Astrocyte (in vitro differentiated cells and primary cell): ENCODE measurements around the gene OR51D1. TPM values are rescaled to one million over a fixed set of nuclear protein-coding genes. Genes with fewer than 3 reads are reported as not detected.

Experiments
- DNase-seq: peaks from one replicate; pipeline ENCODE4 v3.0.0-alpha.2; 2010; ENCODE audit warnings: low read depth
- FAIRE-seq: peaks from 2 replicates; lab custom pipeline; 2011; peaks lifted over from hg19 to GRCh38; lab: Jason Lieb, UNC
- H2AFZ ChIP-seq: 2 replicates; pipeline ENCODE4 v1.6.0; 2012; ENCODE audit warnings: low read depth, low read length, inconsistent platforms
- H3K27ac ChIP-seq: 2 replicates; pipeline ENCODE4 v1.5.1; 2011; ENCODE audit warnings: low read depth, low read length, inconsistent platforms
- H3K27me3 ChIP-seq: 2 replicates; pipeline ENCODE4 v1.6.0; 2011; ENCODE audit warnings: low read length, inconsistent platforms; ENCODE audit not compliant: insufficient read depth
- H3K36me3 ChIP-seq: 2 replicates; pipeline ENCODE4 v1.5.1; 2011; ENCODE audit warnings: low read length, inconsistent platforms; ENCODE audit not compliant: insufficient read depth
- H3K4me1 ChIP-seq: 2 replicates; pipeline ENCODE4 v1.5.1; 2011; ENCODE audit warnings: low read length, inconsistent platforms; ENCODE audit not compliant: insufficient read depth
- H3K4me2 ChIP-seq: 2 replicates; pipeline ENCODE4 v1.6.0; 2012; ENCODE audit warnings: low read length, inconsistent platforms
- H3K4me3 ChIP-seq: 2 replicates; pipeline ENCODE4 v1.5.1; 2011; ENCODE audit warnings: low read depth, mild to moderate bottlenecking, low read length, inconsistent platforms; ENCODE audit not compliant: insufficient read depth
- H3K79me2 ChIP-seq: 2 replicates; pipeline ENCODE4 v1.6.0; 2012; ENCODE audit warnings: mild to moderate bottlenecking, low read length, inconsistent platforms; ENCODE audit not compliant: insufficient read depth
- H3K9ac ChIP-seq: 2 replicates; pipeline ENCODE4 v1.6.0; 2012; ENCODE audit warnings: mild to moderate bottlenecking, low read length, inconsistent platforms
- H3K9me3 ChIP-seq: 2 replicates; pipeline ENCODE4 v1.5.1; 2012; ENCODE audit warnings: low read depth, mild to moderate bottlenecking, low read length, inconsistent platforms; ENCODE audit not compliant: insufficient read depth
- H4K20me1 ChIP-seq: 2 replicates; pipeline ENCODE4 v1.6.0; 2012; ENCODE audit warnings: low read length, inconsistent platforms; ENCODE audit not compliant: insufficient read depth
- H3K27ac Mint-ChIP-seq: one replicate; pipeline ENCODE4 v1.8.0; 2021; ENCODE audit warnings: mild to moderate bottlenecking, mixed read lengths; ENCODE audit not compliant: unreplicated experiment
- H3K27me3 Mint-ChIP-seq: one replicate; pipeline ENCODE4 v1.8.0; 2021; ENCODE audit warnings: low read depth, mixed read lengths; ENCODE audit not compliant: unreplicated experiment
- H3K36me3 Mint-ChIP-seq: one replicate; pipeline ENCODE4 v1.8.0; 2021; ENCODE audit warnings: low read depth, mixed read lengths; ENCODE audit not compliant: unreplicated experiment
- H3K4me1 Mint-ChIP-seq: one replicate; pipeline ENCODE4 v1.8.0; 2021; ENCODE audit warnings: low read depth, mixed read lengths; ENCODE audit not compliant: unreplicated experiment
- H3K4me3 Mint-ChIP-seq: one replicate; pipeline ENCODE4 v1.8.0; 2021; ENCODE audit warnings: mild to moderate bottlenecking, moderate library complexity, mixed read lengths; ENCODE audit not compliant: unreplicated experiment
- H3K9me3 Mint-ChIP-seq: one replicate; pipeline ENCODE4 v1.8.0; 2021; ENCODE audit warnings: mild to moderate bottlenecking, mixed read lengths; ENCODE audit not compliant: unreplicated experiment
- EZH2 ChIP-seq: IDR thresholded peaks from 2 replicates; pipeline ENCODE4 v1.6.1; 2012; ENCODE audit warnings: mild to moderate bottlenecking, low read length, inconsistent platforms; ENCODE audit not compliant: insufficient read depth
- total RNA-seq: library from RNA; stranded (reverse); gene quantifications from 2 replicates; pipeline ENCODE4 v1.2.1, GENCODE V29; 2021
- TF ChIP-seq, protein P1 (sequence below): IDR thresholded peaks from 2 replicates; pipeline ENCODE4 v1.5.1; 2011; ENCODE audit warnings: low read depth, mild to moderate bottlenecking, inconsistent platforms, low read length, moderate library complexity; ENCODE audit not compliant: insufficient read depth

Gene OR51D1
- total RNA-seq, 1 donor from 2014 or later, result not detected

DNA sequence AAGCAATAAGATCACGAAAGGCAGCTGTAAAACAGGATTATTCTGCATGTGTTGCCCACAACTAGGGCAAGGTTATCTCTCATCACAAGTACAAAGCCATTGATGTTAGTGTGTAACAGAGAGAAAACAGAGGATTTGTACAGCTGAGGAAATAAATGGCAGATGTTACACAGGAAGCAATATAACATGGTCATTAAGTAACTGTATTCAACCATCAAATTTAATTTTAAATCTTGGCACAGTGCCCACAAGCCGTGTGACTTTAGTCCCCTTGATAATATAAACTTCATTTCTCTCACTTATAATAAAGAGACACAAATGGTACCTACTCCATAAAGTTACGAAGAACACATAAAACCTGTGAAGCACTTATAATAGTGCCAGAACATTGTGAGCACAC is 43.1 kb downstream of the OR51D1 start:
- H3K27ac Mint-ChIP-seq, result no peak overlapping the region
- no peaks in the 10 kb centered on the region for H3K36me3 ChIP-seq
- no peak overlapping the region for H2AFZ ChIP-seq
- H3K27me3 Mint-ChIP-seq, result no peaks in the 10 kb centered on the region
- H3K79me2 ChIP-seq, result no peaks in the 10 kb centered on the region
- H3K4me2 ChIP-seq, result no peak overlapping the region
- no peak overlapping the region for H3K4me3 Mint-ChIP-seq
- no peaks in the 10 kb centered on the region for H3K27me3 ChIP-seq
- peaks cover 5% of the 10 kb centered on the region for H3K4me1 Mint-ChIP-seq
- H3K4me3 ChIP-seq, result no peak overlapping the region
- no peaks in the 10 kb centered on the region for H4K20me1 ChIP-seq
- no peaks in the 10 kb centered on the region for H3K36me3 Mint-ChIP-seq
- TF ChIP-seq, protein P1, sequence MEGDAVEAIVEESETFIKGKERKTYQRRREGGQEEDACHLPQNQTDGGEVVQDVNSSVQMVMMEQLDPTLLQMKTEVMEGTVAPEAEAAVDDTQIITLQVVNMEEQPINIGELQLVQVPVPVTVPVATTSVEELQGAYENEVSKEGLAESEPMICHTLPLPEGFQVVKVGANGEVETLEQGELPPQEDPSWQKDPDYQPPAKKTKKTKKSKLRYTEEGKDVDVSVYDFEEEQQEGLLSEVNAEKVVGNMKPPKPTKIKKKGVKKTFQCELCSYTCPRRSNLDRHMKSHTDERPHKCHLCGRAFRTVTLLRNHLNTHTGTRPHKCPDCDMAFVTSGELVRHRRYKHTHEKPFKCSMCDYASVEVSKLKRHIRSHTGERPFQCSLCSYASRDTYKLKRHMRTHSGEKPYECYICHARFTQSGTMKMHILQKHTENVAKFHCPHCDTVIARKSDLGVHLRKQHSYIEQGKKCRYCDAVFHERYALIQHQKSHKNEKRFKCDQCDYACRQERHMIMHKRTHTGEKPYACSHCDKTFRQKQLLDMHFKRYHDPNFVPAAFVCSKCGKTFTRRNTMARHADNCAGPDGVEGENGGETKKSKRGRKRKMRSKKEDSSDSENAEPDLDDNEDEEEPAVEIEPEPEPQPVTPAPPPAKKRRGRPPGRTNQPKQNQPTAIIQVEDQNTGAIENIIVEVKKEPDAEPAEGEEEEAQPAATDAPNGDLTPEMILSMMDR, result no peak
- no peak for TF ChIP-seq EZH2
- H3K9ac ChIP-seq, result no peak overlapping the region
- no peaks in the 10 kb centered on the region for H3K9me3 Mint-ChIP-seq
- DNase-seq (no peak), FAIRE-seq (no peak)
- no peak overlapping the region for H3K27ac ChIP-seq
- H3K4me1 ChIP-seq, result peaks cover 9% of the 10 kb centered on the region
- peaks cover 3% of the 10 kb centered on the region for H3K9me3 ChIP-seq

DNA sequence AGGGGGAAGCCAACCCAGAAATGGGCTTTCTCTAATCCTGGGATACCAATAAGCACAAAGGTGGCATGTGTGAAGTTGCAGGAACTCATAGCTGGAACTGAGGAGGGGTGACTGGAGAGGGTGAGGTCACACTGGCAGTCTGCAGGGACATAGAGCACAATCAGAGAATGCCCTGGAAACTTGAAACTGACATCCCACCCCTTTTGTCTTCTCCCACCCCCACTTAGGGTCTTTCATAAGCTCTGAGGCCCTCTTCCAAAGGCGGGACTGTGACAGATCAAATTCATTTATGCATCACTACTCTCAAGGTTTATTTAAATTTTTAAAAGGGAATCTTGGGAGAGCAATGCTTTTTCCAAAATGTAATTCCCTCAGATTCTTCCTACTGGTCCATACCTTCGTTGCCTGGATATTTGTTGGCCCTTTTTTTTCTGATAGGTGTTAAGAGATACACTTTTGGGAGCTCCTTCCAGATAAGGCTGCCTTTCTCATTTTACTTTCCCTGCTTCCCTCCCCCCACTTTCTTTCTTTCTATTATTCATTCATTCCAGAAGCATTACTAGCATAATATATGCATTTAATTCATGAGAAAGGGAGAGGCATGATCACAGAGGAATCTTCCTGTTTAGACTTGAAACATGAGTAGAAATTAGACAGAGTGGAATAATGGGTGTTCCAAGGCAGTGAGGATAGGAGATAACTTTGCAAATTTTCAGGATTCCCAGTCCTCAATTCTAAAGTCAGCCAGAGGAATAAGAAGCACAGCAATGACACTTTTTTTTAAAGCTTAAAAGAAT is 45.5 kb downstream of the OR51D1 start:
- Histone ChIP-seq H2AFZ (peak overlapping the region; percentile 31), H3K4me1 (peaks cover 9% of the 10 kb centered on the region), H3K4me3 (no peak overlapping the region), H3K27ac (no peak overlapping the region), H3K27me3 (no peaks in the 10 kb centered on the region), H3K79me2 (no peaks in the 10 kb centered on the region), H3K4me2 (peak overlapping the region; percentile 50), H3K9ac (no peak overlapping the region), H3K9me3 (peaks cover 3% of the 10 kb centered on the region), H3K36me3 (no peaks in the 10 kb centered on the region), H4K20me1 (no peaks in the 10 kb centered on the region)
- H3K27me3 Mint-ChIP-seq, result no peaks in the 10 kb centered on the region
- no peak overlapping the region for H3K4me3 Mint-ChIP-seq
- no peak overlapping the region for H3K27ac Mint-ChIP-seq
- FAIRE-seq (no peak), DNase-seq (peak; percentile 27)
- no peaks in the 10 kb centered on the region for H3K36me3 Mint-ChIP-seq
- TF ChIP-seq, protein P1, result no peak
- TF ChIP-seq EZH2, result no peak
- no peaks in the 10 kb centered on the region for H3K9me3 Mint-ChIP-seq
- peaks cover 5% of the 10 kb centered on the region for H3K4me1 Mint-ChIP-seq
